Effector CD8-positive, alpha-beta T cell (primary cell): ENCODE measurements around the gene ZNF174.

Source experiments
- DNase-seq: peaks from one replicate; lab custom pipeline; 2025; lab: John Stamatoyannopoulos, UW
- total RNA-seq, 4 experiments: gene quantifications; one replicate each; lab custom pipeline; 2026; lab: John Stamatoyannopoulos, UW

Gene ZNF174
- total RNA-seq = 10.6 to 18.3 (median 14.6) reads per million in 4 experiments

- DNase-seq = peak; percentile 95
These were observed at the start of gene ZNF174, which contains the start of gene ZSCAN32 for GRCh38 chr16:3400779-3401688. TSS of gene ZNF174 (plus strand) at chr16:3401215. CDS start at chr16:3402005, 790 bp downstream. TSS of gene ZSCAN32 (minus strand) at chr16:3401004. CDS start at chr16:3397557, 3,447 bp downstream.

GRCh38 chr16:3355589-3355988, 45.4 kb upstream of the ZNF174 start, which contains the start of gene OR2C1:
TSS of gene OR2C1 (plus strand) at chr16:3355889. CDS start at chr16:3355941, 52 bp downstream.
- no peak for DNase-seq

- no peak for DNase-seq
These were observed 44.9 kb upstream of the ZNF174 start for GRCh38 chr16:3356118-3356517.

GRCh38 chr16:3358871-3359270, 42.1 kb upstream of the ZNF174 start:
- DNase-seq = no peak

- DNase-seq = no peak
These were observed 38.1 kb upstream of the ZNF174 start for GRCh38 chr16:3362931-3363330.

- no peak for DNase-seq
These were observed 37.2 kb upstream of the ZNF174 start for GRCh38 chr16:3363793-3364192.

GRCh38 chr16:3364774-3365427, 36.1 kb upstream of the ZNF174 start:
- DNase-seq = peak; percentile 77

- no peak for DNase-seq
These were observed 31.9 kb upstream of the ZNF174 start for GRCh38 chr16:3369073-3369472.

GRCh38 chr16:3375680-3376079, 25.3 kb upstream of the ZNF174 start:
- DNase-seq = no peak

GRCh38 chr16:3377917-3378316, 23.1 kb upstream of the ZNF174 start:
- DNase-seq = no peak

- DNase-seq = no peak
These were observed 18.0 kb upstream of the ZNF174 start for GRCh38 chr16:3383045-3383448.

GRCh38 chr16:3388325-3388724, 12.7 kb upstream of the ZNF174 start:
- no peak for DNase-seq

GRCh38 chr16:3389663-3390338, 11.2 kb upstream of the ZNF174 start:
- DNase-seq = no peak

GRCh38 chr16:3400446-3400778, 603 bp upstream of the ZNF174 start:
- DNase-seq = no peak

- DNase-seq = no peak
These were observed 843 bp downstream of the ZNF174 start for GRCh38 chr16:3401719-3402397.

- DNase-seq = no peak
These were observed 7.7 kb downstream of the ZNF174 start for GRCh38 chr16:3408561-3409197.

- no peak for DNase-seq
These were observed 12.8 kb downstream of the ZNF174 start for GRCh38 chr16:3413730-3414379.

- DNase-seq = no peak
These were observed 30.8 kb downstream of the ZNF174 start for GRCh38 chr16:3431779-3432219.

GRCh38 chr16:3434373-3434772, 33.4 kb downstream of the ZNF174 start:
- DNase-seq = no peak

GRCh38 chr16:3439637-3440036, 38.6 kb downstream of the ZNF174 start:
- no peak for DNase-seq
